SH-SY5Y (cell line): ENCODE data around the gene ASPHD1.

Experiments used
- GATA2 ChIP-seq: IDR thresholded peaks from 2 replicates; pipeline ENCODE4 v1.6.1; 2011; ENCODE audit warnings: mild to moderate bottlenecking, low read depth, low read length
- GATA3 ChIP-seq: IDR thresholded peaks from 2 replicates; pipeline ENCODE4 v1.6.1; 2011; ENCODE audit warnings: low read depth, mild to moderate bottlenecking, low read length, moderate library complexity

Gene ASPHD1

GRCh38 chr16:29911676-29912010 lies 11.4 kb downstream of the ASPHD1 start:
- TF ChIP-seq GATA3 (no peak), GATA2 (no peak)

GRCh38 chr16:29912087-29912486 lies 11.8 kb downstream of the ASPHD1 start:
- no peak for TF ChIP-seq GATA3
- no peak for TF ChIP-seq GATA2

GRCh38 chr16:29913514-29913913 lies 13.2 kb downstream of the ASPHD1 start:
- TF ChIP-seq GATA3 (no peak), GATA2 (no peak)

GRCh38 chr16:29915590-29916247 lies 15.4 kb downstream of the ASPHD1 start:
- TF ChIP-seq GATA3: no peak
- TF ChIP-seq GATA2: no peak

- TF ChIP-seq GATA3 (no peak), GATA2 (no peak)
Observed at GRCh38 chr16:29916979-29917378, 16.7 kb downstream of the ASPHD1 start.

- no peak for TF ChIP-seq GATA3
- TF ChIP-seq GATA2: no peak
Observed at GRCh38 chr16:29920288-29921033, 20.2 kb downstream of the ASPHD1 start.

- TF ChIP-seq GATA3 (no peak), GATA2 (no peak)
Observed at GRCh38 chr16:29921034-29921385, 20.7 kb downstream of the ASPHD1 start.

GRCh38 chr16:29922326-29922725 lies 22.0 kb downstream of the ASPHD1 start:
- TF ChIP-seq GATA2: no peak
- no peak for TF ChIP-seq GATA3

- TF ChIP-seq GATA3 (no peak), GATA2 (no peak)
Observed at GRCh38 chr16:29922986-29923501, 22.8 kb downstream of the ASPHD1 start.

GRCh38 chr16:29925105-29925756 lies 24.9 kb downstream of the ASPHD1 start:
- TF ChIP-seq GATA3 (no peak), GATA2 (no peak)

GRCh38 chr16:29925781-29926710 lies 25.8 kb downstream of the ASPHD1 start, which contains the start of gene KCTD13:
KCTD13 (minus strand) TSS chr16:29926226; CDS start chr16:29926033, 193 bp downstream.
- TF ChIP-seq GATA2 (no peak), GATA3 (no peak)

GRCh38 chr16:29926711-29927052 lies 26.4 kb downstream of the ASPHD1 start:
- TF ChIP-seq GATA2 (no peak), GATA3 (no peak)

- TF ChIP-seq GATA2: no peak
- no peak for TF ChIP-seq GATA3
Observed at GRCh38 chr16:29927070-29927905, 27.0 kb downstream of the ASPHD1 start.
